WTC11 (cell line): ENCODE measurements around the gene NAV3. TPM values are rescaled to one million over a fixed set of nuclear protein-coding genes. Genes with fewer than 3 reads are reported as not detected.

Experiments used
- ARID4B ChIP-seq: sonication (generic); formaldehyde crosslinking; IDR thresholded peaks from 2 replicates; pipeline ENCODE4 v1.8.0; 2023; ENCODE audit warnings: missing genetic modification reagents, mild to moderate bottlenecking, borderline replicate concordance
- ATF6 ChIP-seq: sonication (generic); formaldehyde crosslinking; IDR thresholded peaks from 2 replicates; pipeline ENCODE4 v1.8.1; 2023; ENCODE audit warnings: mild to moderate bottlenecking, missing genetic modification reagents
- E2F5 ChIP-seq: sonication (generic); formaldehyde crosslinking; IDR thresholded peaks from 2 replicates; pipeline ENCODE4 v1.8.1; 2022; ENCODE audit warnings: mild to moderate bottlenecking, moderate library complexity, missing genetic modification reagents
- FOXK1 ChIP-seq: sonication (generic); formaldehyde crosslinking; IDR thresholded peaks from 2 replicates; pipeline ENCODE4 v1.8.0; 2022; ENCODE audit warnings: mild to moderate bottlenecking, moderate library complexity, missing genetic modification reagents
- FOXP1 ChIP-seq: sonication (generic); formaldehyde crosslinking; IDR thresholded peaks from 2 replicates; pipeline ENCODE4 v1.8.0; 2022; ENCODE audit warnings: missing genetic modification reagents, mild to moderate bottlenecking, moderate library complexity, borderline replicate concordance
- RELA ChIP-seq: sonication (generic); formaldehyde crosslinking; IDR thresholded peaks from 2 replicates; pipeline ENCODE4 v1.8.1; 2022; ENCODE audit warnings: missing genetic modification reagents, mild to moderate bottlenecking, borderline replicate concordance
- SOX15 ChIP-seq: fragments of 250-450 bp; sonication (Bioruptor Pico); IDR thresholded peaks from 2 replicates; pipeline ENCODE4 v1.9.0; 2021; ENCODE audit warnings: mild to moderate bottlenecking
- ZMAT4 ChIP-seq: fragments of 250-450 bp; sonication (Bioruptor Pico); IDR thresholded peaks from 2 replicates; pipeline ENCODE4 v1.9.0; 2021; ENCODE audit warnings: mild to moderate bottlenecking
- ZNF232 ChIP-seq: sonication (generic); formaldehyde crosslinking; IDR thresholded peaks from 2 replicates; pipeline ENCODE4 v1.8.0; 2022; ENCODE audit warnings: mild to moderate bottlenecking, missing genetic modification reagents
- ZNF425 ChIP-seq: fragments of 250-450 bp; sonication (Bioruptor Pico); conservative IDR thresholded peaks from 2 replicates; pipeline ENCODE4 v1.9.0; 2021; ENCODE audit warnings: mild to moderate bottlenecking
- ZNF532 ChIP-seq: fragments of 250-450 bp; sonication (Bioruptor Pico); IDR thresholded peaks from 2 replicates; pipeline ENCODE4 v1.9.0; 2021; ENCODE audit warnings: mild to moderate bottlenecking, borderline replicate concordance
- ZSCAN18 ChIP-seq: fragments of 250-450 bp; sonication (Bioruptor Pico); IDR thresholded peaks from 2 replicates; pipeline ENCODE4 v2.1.2; 2022; ENCODE audit warnings: mild to moderate bottlenecking, moderate library complexity
- total RNA-seq: library from RNA; stranded (reverse); gene quantifications from 3 replicates; pipeline ENCODE4 v1.2.3, GENCODE V29; 2021

The NAV3 gene
- total RNA-seq, 1 experiment from 2014 or later = 3.3 TPM

GRCh38 chr12:77893918-77894317 is 63.2 kb downstream of the NAV3 start (continued):
- TF ChIP-seq ZSCAN18 (CRISPR knock-in tag) = no peak
- TF ChIP-seq RELA (CRISPR knock-in tag) = no peak
- TF ChIP-seq ZNF232 (CRISPR knock-in tag) = no peak
- TF ChIP-seq SOX15 (CRISPR knock-in tag) = no peak
- TF ChIP-seq ZMAT4 (CRISPR knock-in tag) = no peak
- TF ChIP-seq ZNF532 (CRISPR knock-in tag) = no peak
- no peak for TF ChIP-seq ATF6 (CRISPR knock-in tag)
- no peak for TF ChIP-seq FOXK1
- TF ChIP-seq FOXP1 (CRISPR knock-in tag) = no peak
- no peak for TF ChIP-seq ARID4B (CRISPR knock-in tag)
- no peak for TF ChIP-seq ZNF425
- no peak for TF ChIP-seq E2F5
